ENCODE data around the gene NEUROG1.

The NEUROG1 gene

GRCh38 chr5:135505973-135506372 is 29.8 kb downstream of the NEUROG1 start:
- Histone ChIP-seq H4K91ac (ENCODE audit: low read length) (no peak overlapping the region), H2BK5ac (ENCODE audit: low read depth, low read length, poor library complexity, severe bottlenecking) (no peak overlapping the region), H3K79me1 (replicated peaks; ENCODE audit: low read length, poor library complexity, severe bottlenecking) (no peaks in the 10 kb centered on the region), H3K27ac (ENCODE audit: low read length, poor library complexity, severe bottlenecking) (no peak overlapping the region), H2BK15ac (ENCODE audit: low read depth, poor library complexity, severe bottlenecking) (no peak overlapping the region), H2AFZ (ENCODE audit: low read depth, low read length) (no peak overlapping the region), H3K9me3 (ENCODE audit: control insufficient read depth, low read length) (peaks cover 7% of the 10 kb centered on the region), H3K14ac (ENCODE audit: low read length in 2 of 2) (no peak overlapping the region), H3K9ac (ENCODE audit: low read length) (no peak overlapping the region), H3K4ac (ENCODE audit: low read depth in 1 of 2, low read length in 2 of 2) (no peak overlapping the region), H2BK12ac (ENCODE audit: low read length in 2 of 2) (no peak overlapping the region), H3K27me3 (ENCODE audit: control insufficient read depth in 1 of 2, insufficient read depth in 1 of 2, low read length in 2 of 2) (peaks cover 56 to 69% of the 10 kb centered on the region in 2 experiments), H3K4me1 (ENCODE audit: control insufficient read depth, insufficient read depth, low read depth, low read length) (peaks cover 2% of the 10 kb centered on the region), H2BK120ac (ENCODE audit: low read depth, low read length) (no peak overlapping the region), H3K18ac (ENCODE audit: low read depth in 1 of 2, low read length in 2 of 2) (no peak overlapping the region), H3K4me3 (ENCODE audit: insufficient read depth in 1 of 2, low read depth in 1 of 2, low read length in 2 of 2) (no peak overlapping the region), H3K23ac (ENCODE audit: low read length in 2 of 2) (no peak overlapping the region), H3K36me3 (ENCODE audit: control insufficient read depth in 1 of 2, insufficient read depth in 2 of 2, low read depth in 1 of 2, low read length in 2 of 2) (no peaks in the 10 kb centered on the region), H3K4me2 (ENCODE audit: low read length, poor library complexity, severe bottlenecking) (no peak overlapping the region), H4K8ac (ENCODE audit: low read length) (no peak overlapping the region), H2AK5ac (ENCODE audit: low read length, severe bottlenecking) (no peak overlapping the region)
- no peak for DNase-seq
- 100% methylated on average over 1 of the region's 2 CpGs for WGBS

- no peak overlapping the region for H2BK12ac ChIP-seq (ENCODE audit: low read length in 2 of 2)
- H3K79me1 ChIP-seq (replicated peaks; ENCODE audit: low read length, poor library complexity, severe bottlenecking): no peaks in the 10 kb centered on the region
- no peaks in the 10 kb centered on the region for H3K36me3 ChIP-seq (ENCODE audit: control insufficient read depth in 1 of 2, insufficient read depth in 2 of 2, low read depth in 1 of 2, low read length in 2 of 2)
- no peak overlapping the region for H2AK5ac ChIP-seq (ENCODE audit: low read length, severe bottlenecking)
- peaks cover 7% of the 10 kb centered on the region for H3K9me3 ChIP-seq (ENCODE audit: control insufficient read depth, low read length)
- no peak overlapping the region for H3K14ac ChIP-seq (ENCODE audit: low read length in 2 of 2)
- no peak overlapping the region for H2BK15ac ChIP-seq (ENCODE audit: low read depth, poor library complexity, severe bottlenecking)
- H2BK5ac ChIP-seq (ENCODE audit: low read depth, low read length, poor library complexity, severe bottlenecking): no peak overlapping the region
- H3K4me1 ChIP-seq (ENCODE audit: control insufficient read depth, insufficient read depth, low read depth, low read length): peaks cover 2% of the 10 kb centered on the region
- no peak overlapping the region for H3K27ac ChIP-seq (ENCODE audit: low read length, poor library complexity, severe bottlenecking)
- no peak overlapping the region for H4K91ac ChIP-seq (ENCODE audit: low read length)
- H3K27me3 ChIP-seq (ENCODE audit: control insufficient read depth in 1 of 2, insufficient read depth in 1 of 2, low read length in 2 of 2): peaks cover 42 to 63% of the 10 kb centered on the region in 2 experiments
- no peak overlapping the region for H2AFZ ChIP-seq (ENCODE audit: low read depth, low read length)
- 76% methylated on average over 3 of the region's 3 CpGs for WGBS
- no peak overlapping the region for H4K8ac ChIP-seq (ENCODE audit: low read length)
- no peak overlapping the region for H3K9ac ChIP-seq (ENCODE audit: low read length)
- H3K23ac ChIP-seq (ENCODE audit: low read length in 2 of 2): no peak overlapping the region
- no peak overlapping the region for H3K4ac ChIP-seq (ENCODE audit: low read depth in 1 of 2, low read length in 2 of 2)
- H3K4me2 ChIP-seq (ENCODE audit: low read length, poor library complexity, severe bottlenecking): no peak overlapping the region
- no peak for DNase-seq
- H2BK120ac ChIP-seq (ENCODE audit: low read depth, low read length): no peak overlapping the region
- no peak overlapping the region for H3K4me3 ChIP-seq (ENCODE audit: insufficient read depth in 1 of 2, low read depth in 1 of 2, low read length in 2 of 2)
- no peak overlapping the region for H3K18ac ChIP-seq (ENCODE audit: low read depth in 1 of 2, low read length in 2 of 2)
These were observed 31.4 kb downstream of the NEUROG1 start for GRCh38 chr5:135504376-135504775.

DNA sequence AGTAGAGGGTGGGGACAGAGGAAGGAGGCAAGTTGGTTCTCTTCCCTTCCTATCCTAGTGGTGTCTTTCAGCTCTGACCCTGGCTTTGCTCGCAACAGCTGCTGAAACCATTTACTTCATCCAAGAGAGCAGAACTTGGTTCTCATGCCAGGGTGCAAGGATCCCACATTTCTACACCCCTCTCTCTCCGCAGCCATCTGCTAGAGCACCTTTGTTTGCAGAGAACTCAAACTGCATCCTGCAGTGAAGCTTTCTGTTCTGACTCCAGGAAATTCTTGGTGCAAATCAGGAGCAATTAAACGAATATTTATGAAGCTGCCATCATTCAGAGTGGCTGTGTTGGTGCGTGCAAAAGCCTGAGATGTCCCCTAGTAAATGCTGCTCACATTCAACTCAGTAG is 31.9 kb downstream of the NEUROG1 start:
- no peak overlapping the region for H3K18ac ChIP-seq (ENCODE audit: low read depth in 1 of 2, low read length in 2 of 2)
- H2BK12ac ChIP-seq (ENCODE audit: low read length in 2 of 2): no peak overlapping the region
- H3K79me1 ChIP-seq (replicated peaks; ENCODE audit: low read length, poor library complexity, severe bottlenecking): no peaks in the 10 kb centered on the region
- H3K9me3 ChIP-seq (ENCODE audit: control insufficient read depth, low read length): peaks cover 7% of the 10 kb centered on the region
- no peak overlapping the region for H2AFZ ChIP-seq (ENCODE audit: low read depth, low read length)
- H3K4me3 ChIP-seq (ENCODE audit: insufficient read depth in 1 of 2, low read depth in 1 of 2, low read length in 2 of 2): no peak overlapping the region
- H3K23ac ChIP-seq (ENCODE audit: low read length in 2 of 2): no peak overlapping the region
- WGBS: 57% methylated on average over 4 of the region's 4 CpGs
- H4K8ac ChIP-seq (ENCODE audit: low read length): no peak overlapping the region
- H3K27me3 ChIP-seq (ENCODE audit: control insufficient read depth in 1 of 2, insufficient read depth in 1 of 2, low read length in 2 of 2): peaks cover 38 to 64% of the 10 kb centered on the region in 2 experiments
- H3K4ac ChIP-seq (ENCODE audit: low read depth in 1 of 2, low read length in 2 of 2): no peak overlapping the region
- no peak for DNase-seq
- H2BK15ac ChIP-seq (ENCODE audit: low read depth, poor library complexity, severe bottlenecking): no peak overlapping the region
- H2BK120ac ChIP-seq (ENCODE audit: low read depth, low read length): no peak overlapping the region
- H3K4me1 ChIP-seq (ENCODE audit: control insufficient read depth, insufficient read depth, low read depth, low read length): peaks cover 2% of the 10 kb centered on the region
- H2BK5ac ChIP-seq (ENCODE audit: low read depth, low read length, poor library complexity, severe bottlenecking): no peak overlapping the region
- H2AK5ac ChIP-seq (ENCODE audit: low read length, severe bottlenecking): no peak overlapping the region
- no peak overlapping the region for H3K14ac ChIP-seq (ENCODE audit: low read length in 2 of 2)
- H3K36me3 ChIP-seq (ENCODE audit: control insufficient read depth in 1 of 2, insufficient read depth in 2 of 2, low read depth in 1 of 2, low read length in 2 of 2): no peaks in the 10 kb centered on the region
- H4K91ac ChIP-seq (ENCODE audit: low read length): no peak overlapping the region
- no peak overlapping the region for H3K4me2 ChIP-seq (ENCODE audit: low read length, poor library complexity, severe bottlenecking)
- no peak overlapping the region for H3K9ac ChIP-seq (ENCODE audit: low read length)
- H3K27ac ChIP-seq (ENCODE audit: low read length, poor library complexity, severe bottlenecking): no peak overlapping the region

DNA sequence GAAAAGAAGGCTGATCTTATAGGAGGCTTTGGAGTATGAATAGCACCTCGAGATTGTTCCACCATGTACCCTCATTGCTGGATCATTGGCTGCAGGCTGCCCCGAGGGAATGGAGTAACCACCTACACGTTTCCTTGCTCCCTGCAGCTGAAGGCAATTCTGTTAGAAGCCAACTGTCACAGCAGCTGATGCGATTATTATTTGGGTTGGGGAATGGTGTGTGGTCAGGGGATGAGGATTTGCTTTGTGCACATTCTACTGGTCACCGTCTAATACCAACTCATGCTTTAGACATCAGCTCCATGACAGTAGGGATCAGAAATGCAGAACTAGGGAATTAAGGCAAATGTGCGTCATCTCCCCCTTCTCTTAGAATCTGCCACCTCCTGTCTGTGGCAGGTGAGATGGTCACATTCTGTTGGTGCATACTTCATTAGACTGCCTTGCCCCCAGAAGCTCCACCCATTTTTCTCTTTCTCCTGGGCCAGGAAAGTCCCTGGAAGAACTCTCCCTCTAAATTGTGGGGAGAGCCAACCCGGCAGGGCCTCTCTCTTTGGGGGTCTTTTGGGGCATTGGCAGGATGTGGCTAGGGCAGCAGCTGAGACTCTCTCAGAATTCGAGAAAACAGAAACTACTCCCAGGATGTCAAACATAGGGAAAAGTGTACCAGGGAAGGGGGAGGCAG is 32.8 kb downstream of the NEUROG1 start:
- no peak for DNase-seq
- Histone ChIP-seq H3K36me3 (ENCODE audit: control insufficient read depth in 1 of 2, insufficient read depth in 2 of 2, low read depth in 1 of 2, low read length in 2 of 2) (no peaks in the 10 kb centered on the region), H3K27me3 (ENCODE audit: control insufficient read depth in 1 of 2, insufficient read depth in 1 of 2, low read length in 2 of 2) (peaks cover 34 to 64% of the 10 kb centered on the region in 2 experiments), H2AK5ac (ENCODE audit: low read length, severe bottlenecking) (no peak overlapping the region), H3K4me3 (ENCODE audit: insufficient read depth in 1 of 2, low read depth in 1 of 2, low read length in 2 of 2) (no peak overlapping the region), H3K18ac (ENCODE audit: low read depth in 1 of 2, low read length in 2 of 2) (no peak overlapping the region), H2BK12ac (ENCODE audit: low read length in 2 of 2) (no peak overlapping the region), H3K14ac (ENCODE audit: low read length in 2 of 2) (no peak overlapping the region), H3K27ac (ENCODE audit: low read length, poor library complexity, severe bottlenecking) (no peak overlapping the region), H4K91ac (ENCODE audit: low read length) (no peak overlapping the region), H2BK120ac (ENCODE audit: low read depth, low read length) (no peak overlapping the region), H2BK5ac (ENCODE audit: low read depth, low read length, poor library complexity, severe bottlenecking) (no peak overlapping the region), H3K79me1 (replicated peaks; ENCODE audit: low read length, poor library complexity, severe bottlenecking) (no peaks in the 10 kb centered on the region), H3K9me3 (ENCODE audit: control insufficient read depth, low read length) (peaks cover 7% of the 10 kb centered on the region), H3K4ac (ENCODE audit: low read depth in 1 of 2, low read length in 2 of 2) (no peak overlapping the region), H2AFZ (ENCODE audit: low read depth, low read length) (no peak overlapping the region), H3K9ac (ENCODE audit: low read length) (no peak overlapping the region), H3K23ac (ENCODE audit: low read length in 2 of 2) (no peak overlapping the region), H3K4me1 (ENCODE audit: control insufficient read depth, insufficient read depth, low read depth, low read length) (no peaks in the 10 kb centered on the region), H2BK15ac (ENCODE audit: low read depth, poor library complexity, severe bottlenecking) (no peak overlapping the region), H4K8ac (ENCODE audit: low read length) (no peak overlapping the region), H3K4me2 (ENCODE audit: low read length, poor library complexity, severe bottlenecking) (no peak overlapping the region)
- 58% methylated on average over 7 of the region's 8 CpGs for WGBS

All from mesenchymal stem cell (in vitro differentiated cells and primary cell).